HepG2 (cell line): ENCODE measurements around the gene TUT1. TPM values are rescaled to one million over a fixed set of nuclear protein-coding genes. Genes with fewer than 3 reads are reported as not detected.

Experiments used
- BORCS8-MEF2B ChIP-seq: sonication (generic); formaldehyde crosslinking; IDR thresholded peaks from 2 replicates; pipeline ENCODE4 v1.8.0; 2022; ENCODE audit warnings: mild to moderate bottlenecking, missing genetic modification reagents
- CREM ChIP-seq, 2 experiments: sonication (generic) in 1 of 2; formaldehyde crosslinking in 1 of 2; IDR thresholded peaks; 2 replicates each; pipeline versions ENCODE4 v1.4.0 to v1.6.1; 2016 to 2020; ENCODE audit warnings: antibody characterized with exemption in 1 of 2, mild to moderate bottlenecking in 1 of 2, missing genetic modification reagents in 1 of 2
- FOXA3 ChIP-seq: IDR thresholded peaks from 2 replicates; pipeline ENCODE4 v1.6.1; 2016; ENCODE audit warnings: missing genetic modification reagents, missing compliant biosample characterization
- GFI1 ChIP-seq: sonication (generic); formaldehyde crosslinking; IDR thresholded peaks from 2 replicates; pipeline ENCODE4 v1.5.0; 2020; ENCODE audit warnings: missing genetic modification reagents, mild to moderate bottlenecking, borderline replicate concordance
- KAT7 ChIP-seq: IDR thresholded peaks from 2 replicates; pipeline ENCODE4 v1.6.1; 2018; ENCODE audit warnings: borderline replicate concordance, missing compliant biosample characterization
- KLF6 ChIP-seq: IDR thresholded peaks from 2 replicates; pipeline ENCODE4 v1.8.0; 2016; ENCODE audit warnings: missing biosample characterization, missing genetic modification reagents
- SOX13 ChIP-seq, 3 experiments: fragments of 450-650 bp in 1 of 3; sonication (generic) in 1 of 3; formaldehyde crosslinking in 1 of 3; IDR thresholded peaks in 2 of 3; conservative IDR thresholded peaks in 1 of 3; 2 replicates each; pipeline versions ENCODE4 v1.5.0 to v1.6.1; 2016 to 2020; ENCODE audit warnings: antibody characterized with exemption in 1 of 3, mild to moderate bottlenecking in 1 of 3, missing compliant biosample characterization in 1 of 3, missing genetic modification reagents in 1 of 3, moderate library complexity in 1 of 3
- TCF12 ChIP-seq, 2 experiments: fragments of 450-650 bp in 1 of 2; sonication (generic) in 1 of 2; formaldehyde crosslinking in 1 of 2; IDR thresholded peaks; 2 replicates each; pipeline versions ENCODE4 v1.6.1 to v1.8.0; 2017 to 2022; ENCODE audit warnings: antibody characterized with exemption in 1 of 2, mild to moderate bottlenecking in 1 of 2, missing genetic modification reagents in 1 of 2, moderate library complexity in 1 of 2
- TMF1 ChIP-seq: sonication (generic); formaldehyde crosslinking; IDR thresholded peaks from 2 replicates; pipeline ENCODE4 v1.8.1; 2022; ENCODE audit warnings: low read depth, missing genetic modification reagents
- TOE1 ChIP-seq: sonication (generic); formaldehyde crosslinking; IDR thresholded peaks from 2 replicates; pipeline ENCODE4 v1.4.0; 2020; ENCODE audit warnings: mild to moderate bottlenecking, missing genetic modification reagents
- ZNF205 ChIP-seq: IDR thresholded peaks from 2 replicates; pipeline ENCODE4 v1.6.1; 2018; ENCODE audit warnings: missing biosample characterization, missing genetic modification reagents
- ZNF292 ChIP-seq: sonication (generic); formaldehyde crosslinking; IDR thresholded peaks from 2 replicates; pipeline ENCODE4 v1.8.1; 2022; ENCODE audit warnings: mild to moderate bottlenecking, low read depth, missing genetic modification reagents, borderline replicate concordance
- ZNF431 ChIP-seq: sonication (generic); formaldehyde crosslinking; IDR thresholded peaks from 2 replicates; pipeline ENCODE4 v1.9.0; 2022; ENCODE audit warnings: missing genetic modification reagents, low read depth, mild to moderate bottlenecking, borderline replicate concordance
- ZNF432 ChIP-seq: sonication (generic); formaldehyde crosslinking; IDR thresholded peaks from 2 replicates; pipeline ENCODE4 v1.5.0; 2020; ENCODE audit warnings: missing genetic modification reagents, mild to moderate bottlenecking, borderline replicate concordance
- ZNF547 ChIP-seq: sonication (generic); formaldehyde crosslinking; IDR thresholded peaks from 2 replicates; pipeline ENCODE4 v1.5.1; 2020; ENCODE audit warnings: mild to moderate bottlenecking, missing genetic modification reagents
- polyA plus RNA-seq, 8 experiments: library from polyadenylated mRNA; depleted of rRNA in 3 of 8; stranded (reverse) in 7 of 8; unstranded in 1 of 8; fragments of >200 nt; fragmentation: Illumina TruSeq in 4 of 8; extraction: Trizol in 4 of 8; gene quantifications; 2 replicates each; pipeline versions ENCODE4 v1.2.1 to v1.2.3, GENCODE V29; 2011 to 2016; ENCODE audit warnings: low read depth in 4 of 8, missing spikeins in 1 of 8, mixed read lengths in 1 of 8; ENCODE audit not compliant: insufficient read depth in 1 of 8
- total RNA-seq, 5 experiments: library from RNA; depleted of rRNA; stranded (reverse); fragments of >200 nt; fragmentation: Illumina TruSeq; extraction: Trizol; gene quantifications; 2 replicates each; pipeline ENCODE4 v1.2.3, GENCODE V29; 2016; ENCODE audit warnings: low read depth in 1 of 5
- TF ChIP-seq, protein P1 (sequence below): sonication (generic); formaldehyde crosslinking; IDR thresholded peaks from 2 replicates; pipeline ENCODE4 v1.8.0; 2022; ENCODE audit warnings: low read depth, missing genetic modification reagents
- TF ChIP-seq, protein P2 (sequence below): sonication (generic); formaldehyde crosslinking; IDR thresholded peaks from 2 replicates; pipeline ENCODE4 v1.5.1; 2020; ENCODE audit warnings: missing genetic modification reagents, mild to moderate bottlenecking, borderline replicate concordance
- TF ChIP-seq, protein P3 (sequence below): sonication (generic); formaldehyde crosslinking; IDR thresholded peaks from 2 replicates; pipeline ENCODE4 v1.5.1; 2020; ENCODE audit warnings: mild to moderate bottlenecking, missing genetic modification reagents, borderline replicate concordance
- TF ChIP-seq, protein P4 (sequence below): sonication (generic); formaldehyde crosslinking; IDR thresholded peaks from 2 replicates; pipeline ENCODE4 v1.8.1; 2023; ENCODE audit warnings: missing genetic modification reagents, mild to moderate bottlenecking, borderline replicate concordance
- TF ChIP-seq, protein P5 (sequence below): sonication (generic); formaldehyde crosslinking; IDR thresholded peaks from 2 replicates; pipeline ENCODE4 v1.5.1; 2020; ENCODE audit warnings: missing genetic modification reagents, mild to moderate bottlenecking, borderline replicate concordance

The TUT1 gene
- total and polyA plus RNA-seq, 2 of the 13 experiments (the other 11 are each of a cell fraction or from before 2014, with no cell fraction given): 9.7 to 14.3 TPM

DNA sequence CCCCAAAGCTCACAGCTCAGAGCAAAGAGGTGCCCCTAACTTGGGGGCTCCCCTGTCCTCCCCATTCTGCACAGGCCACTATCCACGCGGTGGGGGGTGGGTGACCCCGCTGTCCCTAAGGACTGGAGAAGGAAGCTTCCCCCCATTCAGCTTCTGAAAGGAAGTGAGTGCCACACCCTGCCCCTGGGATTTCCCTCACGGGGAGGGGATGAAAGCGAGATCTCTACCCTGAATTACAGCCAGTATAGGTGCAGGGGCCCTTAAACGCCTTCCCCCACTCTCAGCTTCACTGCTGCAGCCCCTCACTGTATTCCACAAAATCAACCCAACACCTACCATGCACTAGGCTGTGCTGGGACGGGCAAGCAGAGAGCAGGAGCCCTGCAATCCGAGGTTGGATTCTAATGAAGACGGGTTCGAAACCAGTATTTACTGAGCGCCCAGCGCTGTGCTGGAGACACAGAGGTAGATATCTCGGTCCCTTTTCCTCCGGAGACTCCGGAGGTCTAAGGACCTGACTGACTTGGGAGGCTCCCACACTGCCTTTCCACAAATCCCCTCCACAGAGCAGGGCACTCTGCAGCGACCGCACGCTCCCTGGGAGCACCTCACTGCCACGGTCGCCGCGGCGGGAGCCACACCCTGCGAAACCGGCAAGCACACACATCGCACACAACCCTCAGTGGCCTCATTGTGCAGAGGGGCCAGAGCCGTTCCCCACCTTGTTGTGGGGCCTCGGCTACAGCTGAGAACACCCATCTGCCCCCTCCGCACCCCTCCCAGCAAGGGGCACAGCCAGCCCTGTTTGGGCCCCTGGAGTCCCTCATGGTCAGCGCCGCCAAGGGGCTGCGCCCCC, 46.5 kb downstream of the TUT1 start (continued):
- TF ChIP-seq ZNF292 (CRISPR knock-in tag) (peak; percentile 64; the same call in 1 of the 2 replicates), FOXA3 (CRISPR knock-in tag) (no peak), ZNF547 (CRISPR knock-in tag) (0 out of 2 replicates have a peak, but pooled peaks have one; percentile 77), SOX13 (IDR thresholded peaks at IDR 0.05) (no peak), SOX13 (CRISPR knock-in tag; conservative IDR thresholded peaks at IDR 0.05 in 1 of 2, IDR thresholded peaks at IDR 0.05 in 1 of 2) (no peak), TOE1 (no peak), TMF1 (peak; percentile 13; the same call in 1 of the 2 replicates), BORCS8-MEF2B (CRISPR knock-in tag) (peak; percentile 10; the same call in 1 of the 2 replicates), KLF6 (no peak), ZNF205 (CRISPR knock-in tag) (no peak), ZNF431 (no peak), TCF12 (IDR thresholded peaks at IDR 0.05) (no peak), TCF12 (CRISPR knock-in tag; IDR thresholded peaks at IDR 0.05) (no peak), KAT7 (CRISPR knock-in tag) (no peak; the same call in 1 of the 2 replicates), CREM (IDR thresholded peaks at IDR 0.05) (no peak), CREM (CRISPR knock-in tag; IDR thresholded peaks at IDR 0.05) (no peak), ZNF432 (CRISPR knock-in tag) (no peak), GFI1 (CRISPR knock-in tag) (0 out of 2 replicates have a peak, but pooled peaks have one; percentile 15)
- TF ChIP-seq, protein P1, sequence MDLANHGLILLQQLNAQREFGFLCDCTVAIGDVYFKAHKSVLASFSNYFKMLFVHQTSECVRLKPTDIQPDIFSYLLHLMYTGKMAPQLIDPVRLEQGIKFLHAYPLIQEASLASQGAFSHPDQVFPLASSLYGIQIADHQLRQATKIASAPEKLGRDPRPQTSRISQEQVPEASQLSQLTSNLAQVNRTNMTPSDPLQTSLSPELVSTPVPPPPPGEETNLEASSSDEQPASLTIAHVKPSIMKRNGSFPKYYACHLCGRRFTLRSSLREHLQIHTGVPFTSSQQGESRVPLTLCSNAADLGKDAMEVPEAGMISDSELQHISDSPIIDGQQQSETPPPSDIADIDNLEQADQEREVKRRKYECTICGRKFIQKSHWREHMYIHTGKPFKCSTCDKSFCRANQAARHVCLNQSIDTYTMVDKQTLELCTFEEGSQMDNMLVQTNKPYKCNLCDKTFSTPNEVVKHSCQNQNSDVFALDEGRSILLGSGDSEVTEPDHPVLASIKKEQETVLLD: no peak
- TF ChIP-seq, protein P2, sequence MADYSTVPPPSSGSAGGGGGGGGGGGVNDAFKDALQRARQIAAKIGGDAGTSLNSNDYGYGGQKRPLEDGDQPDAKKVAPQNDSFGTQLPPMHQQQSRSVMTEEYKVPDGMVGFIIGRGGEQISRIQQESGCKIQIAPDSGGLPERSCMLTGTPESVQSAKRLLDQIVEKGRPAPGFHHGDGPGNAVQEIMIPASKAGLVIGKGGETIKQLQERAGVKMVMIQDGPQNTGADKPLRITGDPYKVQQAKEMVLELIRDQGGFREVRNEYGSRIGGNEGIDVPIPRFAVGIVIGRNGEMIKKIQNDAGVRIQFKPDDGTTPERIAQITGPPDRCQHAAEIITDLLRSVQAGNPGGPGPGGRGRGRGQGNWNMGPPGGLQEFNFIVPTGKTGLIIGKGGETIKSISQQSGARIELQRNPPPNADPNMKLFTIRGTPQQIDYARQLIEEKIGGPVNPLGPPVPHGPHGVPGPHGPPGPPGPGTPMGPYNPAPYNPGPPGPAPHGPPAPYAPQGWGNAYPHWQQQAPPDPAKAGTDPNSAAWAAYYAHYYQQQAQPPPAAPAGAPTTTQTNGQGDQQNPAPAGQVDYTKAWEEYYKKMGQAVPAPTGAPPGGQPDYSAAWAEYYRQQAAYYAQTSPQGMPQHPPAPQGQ (CRISPR knock-in tag): peak; percentile 61; the same call in 1 of the 2 replicates
- TF ChIP-seq, protein P3, sequence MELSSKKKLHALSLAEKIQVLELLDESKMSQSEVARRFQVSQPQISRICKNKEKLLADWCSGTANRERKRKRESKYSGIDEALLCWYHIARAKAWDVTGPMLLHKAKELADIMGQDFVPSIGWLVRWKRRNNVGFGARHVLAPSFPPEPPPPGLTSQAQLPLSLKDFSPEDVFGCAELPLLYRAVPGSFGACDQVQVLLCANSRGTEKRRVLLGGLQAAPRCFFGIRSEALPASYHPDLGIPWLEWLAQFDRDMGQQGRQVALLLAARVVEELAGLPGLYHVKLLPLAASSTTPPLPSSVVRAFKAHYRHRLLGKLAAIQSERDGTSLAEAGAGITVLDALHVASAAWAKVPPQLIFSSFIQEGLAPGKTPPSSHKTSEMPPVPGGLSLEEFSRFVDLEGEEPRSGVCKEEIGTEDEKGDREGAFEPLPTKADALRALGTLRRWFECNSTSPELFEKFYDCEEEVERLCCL (CRISPR knock-in tag): no peak
- TF ChIP-seq, protein P4, sequence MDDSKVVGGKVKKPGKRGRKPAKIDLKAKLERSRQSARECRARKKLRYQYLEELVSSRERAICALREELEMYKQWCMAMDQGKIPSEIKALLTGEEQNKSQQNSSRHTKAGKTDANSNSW (CRISPR knock-in tag): no peak; the same call in 1 of the 2 replicates
- TF ChIP-seq, protein P5, sequence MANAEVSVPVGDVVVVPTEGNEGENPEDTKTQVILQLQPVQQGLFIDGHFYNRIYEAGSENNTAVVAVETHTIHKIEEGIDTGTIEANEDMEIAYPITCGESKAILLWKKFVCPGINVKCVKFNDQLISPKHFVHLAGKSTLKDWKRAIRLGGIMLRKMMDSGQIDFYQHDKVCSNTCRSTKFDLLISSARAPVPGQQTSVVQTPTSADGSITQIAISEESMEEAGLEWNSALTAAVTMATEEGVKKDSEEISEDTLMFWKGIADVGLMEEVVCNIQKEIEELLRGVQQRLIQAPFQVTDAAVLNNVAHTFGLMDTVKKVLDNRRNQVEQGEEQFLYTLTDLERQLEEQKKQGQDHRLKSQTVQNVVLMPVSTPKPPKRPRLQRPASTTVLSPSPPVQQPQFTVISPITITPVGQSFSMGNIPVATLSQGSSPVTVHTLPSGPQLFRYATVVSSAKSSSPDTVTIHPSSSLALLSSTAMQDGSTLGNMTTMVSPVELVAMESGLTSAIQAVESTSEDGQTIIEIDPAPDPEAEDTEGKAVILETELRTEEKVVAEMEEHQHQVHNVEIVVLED (CRISPR knock-in tag): no peak
